Rectal smooth muscle tissue (tissue), 1 donor: ENCODE measurements around the gene PF4V1.

Experiments
- H3K27ac ChIP-seq: one replicate; pipeline ENCODE4 v1.7.0; 2013; ENCODE audit warnings: low read depth, low read length, inconsistent platforms
- H3K27me3 ChIP-seq: one replicate; pipeline ENCODE4 v1.7.0; 2013; ENCODE audit warnings: low read length; ENCODE audit not compliant: control insufficient read depth, insufficient read depth
- H3K36me3 ChIP-seq: one replicate; pipeline ENCODE4 v1.7.0; 2013; ENCODE audit warnings: low read length; ENCODE audit not compliant: control insufficient read depth, insufficient read depth
- H3K4me1 ChIP-seq: one replicate; pipeline ENCODE4 v1.7.0; 2013; ENCODE audit warnings: low read length; ENCODE audit not compliant: control insufficient read depth, insufficient read depth
- H3K4me3 ChIP-seq: one replicate; pipeline ENCODE4 v1.7.0; 2013; ENCODE audit warnings: low read length
- H3K9ac ChIP-seq: one replicate; pipeline ENCODE4 v1.7.0; 2013; ENCODE audit warnings: low read length

The PF4V1 gene

DNA sequence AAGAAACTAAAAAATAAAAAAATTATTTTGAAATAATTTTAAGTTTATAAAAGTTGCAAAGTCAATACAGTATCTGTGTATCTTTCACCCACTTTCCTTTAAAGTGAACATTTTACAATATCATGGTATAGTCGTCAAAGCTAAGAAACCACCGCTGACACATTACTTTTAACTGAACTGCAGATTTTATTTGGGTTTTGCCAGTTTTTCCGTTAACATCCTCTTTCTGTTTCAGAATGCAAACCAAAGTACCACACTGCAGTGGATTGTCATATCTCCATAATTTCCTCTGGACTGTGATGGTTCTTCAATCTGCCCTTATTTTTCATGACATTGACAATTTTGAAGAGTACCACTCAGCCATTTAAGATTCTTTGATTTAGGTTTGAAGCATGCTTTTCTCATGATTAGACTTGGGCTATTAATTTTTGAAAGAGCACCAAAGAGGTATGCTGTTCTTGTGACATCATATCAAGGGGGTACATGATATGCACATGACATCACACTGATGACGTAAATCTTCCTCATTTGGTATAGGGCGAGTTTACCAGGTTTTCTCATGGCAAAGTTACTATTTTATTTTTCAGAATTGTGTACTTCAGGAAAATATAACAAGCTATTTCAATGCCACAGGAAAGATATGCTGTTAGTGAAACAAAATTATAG is 12.5 kb downstream of the PF4V1 start:
- H3K4me3 ChIP-seq = no peak overlapping the region
- H3K27me3 ChIP-seq = no peaks in the 10 kb centered on the region
- no peaks in the 10 kb centered on the region for H3K4me1 ChIP-seq
- no peak overlapping the region for H3K9ac ChIP-seq
- H3K36me3 ChIP-seq = no peaks in the 10 kb centered on the region
- H3K27ac ChIP-seq = no peak overlapping the region

DNA sequence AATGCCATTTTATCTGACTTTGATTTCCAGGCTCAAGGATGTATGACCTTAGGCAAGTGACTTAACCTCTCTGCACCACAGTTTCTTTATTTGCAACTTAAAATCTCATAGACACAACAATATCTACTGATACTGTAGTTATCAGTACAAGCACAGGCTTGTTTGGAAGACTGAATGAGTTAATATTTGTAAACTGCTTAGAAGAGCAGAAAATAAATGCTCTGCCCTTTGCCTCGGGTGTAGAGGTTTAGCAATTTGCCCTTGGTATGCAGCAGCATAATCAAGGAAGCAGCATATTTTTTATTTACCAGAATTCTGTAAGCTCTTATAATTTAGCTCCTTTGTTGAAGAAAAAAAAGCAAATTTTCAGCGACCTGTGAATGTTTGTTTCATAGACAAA is 13.2 kb downstream of the PF4V1 start:
- H3K27ac ChIP-seq = no peak overlapping the region
- no peak overlapping the region for H3K9ac ChIP-seq
- no peaks in the 10 kb centered on the region for H3K27me3 ChIP-seq
- H3K4me1 ChIP-seq = no peaks in the 10 kb centered on the region
- no peak overlapping the region for H3K4me3 ChIP-seq
- no peaks in the 10 kb centered on the region for H3K36me3 ChIP-seq

DNA sequence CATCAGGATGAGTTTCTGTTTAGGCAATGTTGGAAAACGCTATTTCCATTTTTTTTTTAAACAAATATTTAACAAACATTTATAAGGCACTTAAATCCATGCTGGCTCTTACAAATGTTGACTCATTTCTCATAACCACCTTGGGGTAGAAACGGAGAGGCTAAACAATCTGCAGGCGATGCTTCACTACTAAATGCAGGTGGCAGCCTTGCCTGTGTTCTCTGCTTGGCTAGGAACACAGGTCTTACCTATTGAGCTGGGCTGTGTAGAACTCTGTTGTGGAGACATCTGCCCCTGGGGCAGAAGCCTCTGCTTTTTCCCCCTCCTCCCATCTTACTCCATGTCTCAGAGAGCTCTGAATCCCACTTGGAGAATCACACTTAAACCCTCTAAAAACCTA is 14.7 kb downstream of the PF4V1 start:
- Histone ChIP-seq H3K27me3 (no peaks in the 10 kb centered on the region), H3K36me3 (no peaks in the 10 kb centered on the region), H3K27ac (no peak overlapping the region), H3K4me1 (no peaks in the 10 kb centered on the region), H3K9ac (no peak overlapping the region), H3K4me3 (no peak overlapping the region)

- Histone ChIP-seq H3K9ac (no peak overlapping the region), H3K4me1 (no peaks in the 10 kb centered on the region), H3K27me3 (no peaks in the 10 kb centered on the region), H3K27ac (no peak overlapping the region), H3K36me3 (no peaks in the 10 kb centered on the region), H3K4me3 (peak overlapping the region; percentile 77)
Measured at GRCh38 chr4:73868206-73869129, 15.4 kb downstream of the PF4V1 start.

DNA sequence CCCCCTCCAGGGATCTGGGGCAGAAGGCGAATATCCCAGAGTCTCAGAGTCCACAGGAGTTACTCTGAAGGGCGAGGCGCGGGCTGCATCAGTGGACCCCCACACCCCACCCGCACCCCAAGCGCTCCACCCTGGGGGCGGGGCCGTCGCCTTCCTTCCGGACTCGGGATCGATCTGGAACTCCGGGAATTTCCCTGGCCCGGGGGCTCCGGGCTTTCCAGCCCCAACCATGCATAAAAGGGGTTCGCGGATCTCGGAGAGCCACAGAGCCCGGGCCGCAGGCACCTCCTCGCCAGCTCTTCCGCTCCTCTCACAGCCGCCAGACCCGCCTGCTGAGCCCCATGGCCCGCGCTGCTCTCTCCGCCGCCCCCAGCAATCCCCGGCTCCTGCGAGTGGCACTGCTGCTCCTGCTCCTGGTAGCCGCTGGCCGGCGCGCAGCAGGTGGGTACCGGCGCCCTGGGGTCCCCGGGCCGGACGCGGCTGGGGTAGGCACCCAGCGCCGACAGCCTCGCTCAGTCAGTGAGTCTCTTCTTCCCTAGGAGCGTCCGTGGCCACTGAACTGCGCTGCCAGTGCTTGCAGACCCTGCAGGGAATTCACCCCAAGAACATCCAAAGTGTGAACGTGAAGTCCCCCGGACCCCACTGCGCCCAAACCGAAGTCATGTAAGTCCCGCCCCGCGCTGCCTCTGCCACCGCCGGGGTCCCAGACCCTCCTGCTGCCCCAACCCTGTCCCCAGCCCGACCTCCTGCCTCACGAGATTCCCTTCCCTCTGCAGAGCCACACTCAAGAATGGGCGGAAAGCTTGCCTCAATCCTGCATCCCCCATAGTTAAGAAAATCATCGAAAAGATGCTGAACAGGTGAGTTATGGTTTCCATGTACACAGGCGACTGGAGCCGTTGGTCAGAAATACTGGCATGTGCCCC is 16.3 kb downstream of the PF4V1 start, which contains the start of gene CXCL1:
CXCL1 (plus strand) TSS at position 264 of the 926 bp plus-strand sequence; CDS start at position 342, 78 bp downstream.
- H3K36me3 ChIP-seq = no peaks in the 10 kb centered on the region
- no peaks in the 10 kb centered on the region for H3K4me1 ChIP-seq
- H3K4me3 ChIP-seq = peak within 1 kb of the TSS; percentile 77
- no peaks in the 10 kb centered on the region for H3K27me3 ChIP-seq
- peak within 1 kb of the TSS; percentile 50 for H3K9ac ChIP-seq
- H3K27ac ChIP-seq = no peak within 1 kb of the TSS

DNA sequence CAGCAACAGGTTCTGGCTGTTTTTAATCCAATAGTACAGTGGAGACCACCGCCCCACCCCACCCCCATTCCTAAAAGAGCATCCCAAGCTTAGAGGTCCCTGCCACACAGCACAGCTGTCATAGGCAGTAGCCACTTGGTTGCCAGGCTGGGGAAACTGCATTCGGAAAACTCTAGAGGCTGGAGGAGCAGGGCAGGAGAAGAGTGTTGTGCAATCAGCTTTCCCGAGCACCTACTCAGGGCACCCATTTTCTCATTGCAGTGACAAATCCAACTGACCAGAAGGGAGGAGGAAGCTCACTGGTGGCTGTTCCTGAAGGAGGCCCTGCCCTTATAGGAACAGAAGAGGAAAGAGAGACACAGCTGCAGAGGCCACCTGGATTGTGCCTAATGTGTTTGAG is 17.2 kb downstream of the PF4V1 start:
- Histone ChIP-seq H3K27ac (no peak overlapping the region), H3K4me1 (no peaks in the 10 kb centered on the region), H3K36me3 (no peaks in the 10 kb centered on the region), H3K9ac (no peak overlapping the region), H3K27me3 (no peaks in the 10 kb centered on the region), H3K4me3 (peak overlapping the region; percentile 77)

DNA sequence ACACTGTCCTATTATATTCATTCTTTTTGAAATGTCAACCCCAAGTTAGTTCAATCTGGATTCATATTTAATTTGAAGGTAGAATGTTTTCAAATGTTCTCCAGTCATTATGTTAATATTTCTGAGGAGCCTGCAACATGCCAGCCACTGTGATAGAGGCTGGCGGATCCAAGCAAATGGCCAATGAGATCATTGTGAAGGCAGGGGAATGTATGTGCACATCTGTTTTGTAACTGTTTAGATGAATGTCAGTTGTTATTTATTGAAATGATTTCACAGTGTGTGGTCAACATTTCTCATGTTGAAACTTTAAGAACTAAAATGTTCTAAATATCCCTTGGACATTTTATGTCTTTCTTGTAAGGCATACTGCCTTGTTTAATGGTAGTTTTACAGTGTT is 17.7 kb downstream of the PF4V1 start:
- Histone ChIP-seq H3K36me3 (no peaks in the 10 kb centered on the region), H3K27me3 (no peaks in the 10 kb centered on the region), H3K4me3 (no peak overlapping the region), H3K9ac (no peak overlapping the region), H3K27ac (no peak overlapping the region), H3K4me1 (no peaks in the 10 kb centered on the region)

- Histone ChIP-seq H3K27ac (no peak overlapping the region), H3K9ac (no peak overlapping the region), H3K4me1 (no peaks in the 10 kb centered on the region), H3K36me3 (no peaks in the 10 kb centered on the region), H3K27me3 (no peaks in the 10 kb centered on the region), H3K4me3 (no peak overlapping the region)
Measured at GRCh38 chr4:73871511-73872310, 18.6 kb downstream of the PF4V1 start.

DNA sequence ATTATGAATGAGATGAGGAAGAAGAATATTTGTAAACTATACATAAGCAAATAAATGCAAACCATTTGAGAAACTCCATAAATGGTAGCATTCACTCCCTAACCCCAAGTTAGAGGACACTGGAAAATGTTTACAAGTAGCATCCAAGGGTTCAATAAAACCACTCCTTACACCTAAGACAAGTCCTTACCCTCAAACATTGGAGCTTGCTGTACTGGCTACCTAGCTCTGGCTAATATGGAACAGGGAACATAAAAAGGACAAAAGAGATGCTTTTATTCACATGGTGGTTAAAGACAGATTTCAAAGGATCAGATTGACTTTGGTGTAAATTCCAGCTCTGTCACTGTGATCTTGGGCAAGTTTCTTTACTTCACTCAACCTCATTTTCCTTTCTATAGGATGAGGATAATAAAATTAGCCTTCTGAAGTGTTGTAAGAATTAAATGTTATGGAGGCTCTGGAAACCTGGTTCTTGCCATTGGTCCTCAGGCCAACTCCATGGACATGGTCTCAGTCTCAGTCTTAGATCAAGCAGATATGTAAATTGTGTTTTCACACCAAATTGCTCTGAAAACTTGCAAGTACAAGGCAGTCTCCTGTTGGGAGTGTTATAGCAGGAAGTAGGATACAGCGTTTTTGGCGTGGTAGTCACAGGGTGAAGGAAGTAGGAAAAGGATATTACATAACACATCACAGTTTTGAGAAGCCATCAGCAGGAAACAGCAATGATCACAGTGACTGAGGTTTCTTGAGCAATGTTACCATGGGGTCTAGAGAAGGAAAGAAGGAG is 19.4 kb downstream of the PF4V1 start:
- H3K27me3 ChIP-seq = no peaks in the 10 kb centered on the region
- no peak overlapping the region for H3K9ac ChIP-seq
- no peaks in the 10 kb centered on the region for H3K4me1 ChIP-seq
- H3K4me3 ChIP-seq = no peak overlapping the region
- no peaks in the 10 kb centered on the region for H3K36me3 ChIP-seq
- H3K27ac ChIP-seq = no peak overlapping the region

GRCh38 chr4:73874386-73874785 is 21.3 kb downstream of the PF4V1 start:
- Histone ChIP-seq H3K27ac (no peak overlapping the region), H3K4me3 (no peak overlapping the region), H3K27me3 (no peaks in the 10 kb centered on the region), H3K4me1 (no peaks in the 10 kb centered on the region), H3K9ac (no peak overlapping the region), H3K36me3 (no peaks in the 10 kb centered on the region)

DNA sequence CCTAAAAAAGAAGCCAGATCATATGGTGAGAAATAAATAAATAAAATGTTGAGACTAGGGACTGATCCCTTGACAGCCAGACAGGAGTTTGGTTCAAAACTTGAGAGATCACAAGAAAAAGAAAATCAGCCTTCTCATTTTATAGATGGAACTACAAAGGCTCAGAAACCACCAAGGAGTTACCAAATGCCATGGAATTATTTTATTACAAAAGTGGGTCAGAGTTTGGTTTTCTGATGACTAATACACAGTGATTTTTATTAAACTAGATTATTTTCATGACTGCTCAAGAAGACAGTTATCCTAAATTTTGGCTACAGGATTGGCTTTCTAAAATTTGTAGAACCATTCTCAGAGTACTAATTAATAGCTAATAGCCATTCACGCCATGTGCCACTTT is 22.3 kb downstream of the PF4V1 start:
- Histone ChIP-seq H3K9ac (no peak overlapping the region), H3K36me3 (no peaks in the 10 kb centered on the region), H3K27ac (no peak overlapping the region), H3K4me1 (no peaks in the 10 kb centered on the region), H3K4me3 (no peak overlapping the region), H3K27me3 (no peaks in the 10 kb centered on the region)
